ENCODE data around the gene KIF25.

GRCh38 chr6:167972193-167972592 lies 25.3 kb upstream of the KIF25 start:
- TF ChIP-seq CTCF (IDR thresholded peaks at IDR 0.05) (no peak), POLR2AphosphoS5 (IDR thresholded peaks at IDR 0.05; ENCODE audit: insufficient read depth in 1 of 2, low read depth in 1 of 2) (no peak), POLR2A (IDR thresholded peaks at IDR 0.05) (no peak)

Data from vagina (tissue), 2 donors.